MCF 10A (cell line): Measurements from ENCODE around the gene ATP6V0E1. TPM values are rescaled to one million over a fixed set of nuclear protein-coding genes. Genes with fewer than 3 reads are reported as not detected.
"Not testable (repeated sequence)": the region's sequence is repeated elsewhere in the genome, so short reads cannot be mapped to it uniquely, and the experiment has no call there.

Experiments
- BruUV-seq: library from RNA; stranded (reverse); fragments of 400-500 nt; replicated peaks from 2 replicates; lab custom pipeline; 2021; lab: Mats Ljungman, UMichigan
- CTCF ChIA-PET: fragments of 300-600 bp; sonication (Branson Sonifier 250); formaldehyde crosslinking; extraction: SDS; loops from one replicate; lab custom pipeline; 2021; ENCODE audit warnings: antibody characterized with exemption, inconsistent platforms; lab: Yijun Ruan, JAX
- POLR2A ChIA-PET: fragments of 300-600, 350-650 bp; sonication (Branson Sonifier 250); formaldehyde crosslinking; extraction: SDS; loops from one replicate; lab custom pipeline; 2020; ENCODE audit warnings: antibody characterized with exemption, inconsistent platforms; lab: Yijun Ruan, JAX
- DNase-seq: peaks from one replicate; pipeline ENCODE4 v3.0.0-alpha.2; 2018; ENCODE audit not compliant: unreplicated experiment
- H3K27ac Mint-ChIP-seq: one replicate; pipeline ENCODE4 v1.8.0; 2022; ENCODE audit warnings: mild to moderate bottlenecking, low read depth, mixed read lengths; ENCODE audit not compliant: unreplicated experiment
- H3K27me3 Mint-ChIP-seq: one replicate; pipeline ENCODE4 v1.8.0; 2022; ENCODE audit warnings: mixed read lengths; ENCODE audit not compliant: insufficient read depth, unreplicated experiment
- H3K36me3 Mint-ChIP-seq: one replicate; pipeline ENCODE4 v1.8.0; 2022; ENCODE audit warnings: mild to moderate bottlenecking, moderate library complexity, mixed read lengths; ENCODE audit not compliant: insufficient read depth, unreplicated experiment
- H3K4me1 Mint-ChIP-seq: one replicate; pipeline ENCODE4 v1.8.0; 2022; ENCODE audit warnings: mixed read lengths; ENCODE audit not compliant: insufficient read depth, unreplicated experiment
- H3K4me3 Mint-ChIP-seq: one replicate; pipeline ENCODE4 v1.8.0; 2022; ENCODE audit warnings: mild to moderate bottlenecking, moderate library complexity, mixed read lengths; ENCODE audit not compliant: unreplicated experiment
- H3K9me3 Mint-ChIP-seq: one replicate; pipeline ENCODE4 v1.8.0; 2022; ENCODE audit warnings: mixed read lengths; ENCODE audit not compliant: unreplicated experiment
- CTCF ChIP-seq: fragments of 200-600 bp; IDR thresholded peaks from one replicate; pipeline ENCODE4 v1.8.0; 2022; ENCODE audit warnings: antibody characterized with exemption, mild to moderate bottlenecking; ENCODE audit not compliant: unreplicated experiment
- intact Hi-C: fragments of 100-400 bp; cut with micrococcal nuclease; formaldehyde crosslinking; loops from 2 replicates; pipeline ENCODE4 v1.14.1; 2022
- total RNA-seq: library from RNA; stranded (reverse); gene quantifications from 2 replicates; pipeline ENCODE4 v1.2.3, GENCODE V29; 2022

ATP6V0E1 gene
- total RNA-seq, 1 experiment from 2014 or later, result 171 TPM

- Mint-ChIP-seq H3K27me3 (no peaks in the 10 kb centered on the region), H3K4me1 (peaks cover 5% of the 10 kb centered on the region), H3K4me3 (no peak overlapping the region), H3K36me3 (peaks cover 40% of the 10 kb centered on the region), H3K9me3 (no peaks in the 10 kb centered on the region), H3K27ac (no peak overlapping the region)
- POLR2A ChIA-PET, result interaction anchor here (0.7 to 1.5 kb wide), 5 partner anchors 28 to 228 kb away, joined by 3 to 4 read pairs (median 3); partner anchors contain the start of gene ATP6V0E1
- DNase-seq, result no peak
- no peak for TF ChIP-seq CTCF
- CTCF ChIA-PET, result no interaction called here
- intact Hi-C loops, result no loop called here
- BruUV-seq, result no TSS peak
These were observed 45.3 kb downstream of the ATP6V0E1 start for GRCh38 chr5:173028811-173029327.

GRCh38 chr5:173029499-173029921 is 45.9 kb downstream of the ATP6V0E1 start:
- Mint-ChIP-seq H3K9me3 (no peaks in the 10 kb centered on the region), H3K27ac (no peak overlapping the region), H3K27me3 (no peaks in the 10 kb centered on the region), H3K4me1 (peaks cover 5% of the 10 kb centered on the region), H3K4me3 (no peak overlapping the region), H3K36me3 (peaks cover 40% of the 10 kb centered on the region)
- no peak for DNase-seq
- ChIA-PET POLR2A (interaction anchor here (0.7 to 1.5 kb wide), 6 partner anchors 13 to 481 kb away, joined by 3 to 4 read pairs (median 3); partner anchors contain the start of gene ATP6V0E1), CTCF (interaction anchor here (1.0 kb wide), 1 partner anchor 13 kb away, joined by 4 read pairs; no protein-coding TSS in a partner anchor)
- no TSS peak for BruUV-seq
- intact Hi-C loops, result no loop called here
- no peak for TF ChIP-seq CTCF

- peaks cover 17% of the 10 kb centered on the region for H3K4me1 Mint-ChIP-seq
- H3K27me3 Mint-ChIP-seq, intact Hi-C loops, DNase-seq, H3K4me3 Mint-ChIP-seq, BruUV-seq, H3K9me3 Mint-ChIP-seq, H3K27ac Mint-ChIP-seq: not testable (repeated sequence)
- CTCF ChIA-PET, result interaction anchor here (0.6 kb wide), 1 partner anchor 9 kb away, joined by 3 read pairs; no protein-coding TSS in a partner anchor
- POLR2A ChIA-PET, result interaction anchor here (0.7 to 1.6 kb wide), 5 partner anchors 15 to 257 kb away, joined by 3 to 4 read pairs (median 4); partner anchors contain the start of gene ATP6V0E1
- H3K36me3 Mint-ChIP-seq, result peaks cover 56% of the 10 kb centered on the region
These were observed 48.5 kb downstream of the ATP6V0E1 start for GRCh38 chr5:173032096-173032495.

GRCh38 chr5:173032730-173033129 is 49.2 kb downstream of the ATP6V0E1 start:
- intact Hi-C loops, result no loop called here
- peaks cover 61% of the 10 kb centered on the region for H3K36me3 Mint-ChIP-seq
- H3K4me1 Mint-ChIP-seq, result peaks cover 16% of the 10 kb centered on the region
- POLR2A ChIA-PET, result interaction anchor here (0.5 to 1.6 kb wide), 5 partner anchors 16 to 839 kb away, joined by 3 to 4 read pairs (median 3); partner anchors contain the start of genes ATP6V0E1 and EFCAB9
- H3K4me3 Mint-ChIP-seq, result no peak overlapping the region
- CTCF ChIA-PET, result interaction anchor here (0.6 to 1.4 kb wide), 2 partner anchors 10 kb away, joined by 3 to 4 read pairs; no protein-coding TSS in a partner anchor
- no peak for TF ChIP-seq CTCF
- BruUV-seq, result no TSS peak
- no peak overlapping the region for H3K27ac Mint-ChIP-seq
- no peak for DNase-seq
- H3K9me3 Mint-ChIP-seq, result no peaks in the 10 kb centered on the region
- no peaks in the 10 kb centered on the region for H3K27me3 Mint-ChIP-seq
